Measurements from ENCODE around the gene SLC35G2.
A peak's percentile ranks its signal among the peaks of the same experiment; 100 is the strongest.

The SLC35G2 gene

DNA sequence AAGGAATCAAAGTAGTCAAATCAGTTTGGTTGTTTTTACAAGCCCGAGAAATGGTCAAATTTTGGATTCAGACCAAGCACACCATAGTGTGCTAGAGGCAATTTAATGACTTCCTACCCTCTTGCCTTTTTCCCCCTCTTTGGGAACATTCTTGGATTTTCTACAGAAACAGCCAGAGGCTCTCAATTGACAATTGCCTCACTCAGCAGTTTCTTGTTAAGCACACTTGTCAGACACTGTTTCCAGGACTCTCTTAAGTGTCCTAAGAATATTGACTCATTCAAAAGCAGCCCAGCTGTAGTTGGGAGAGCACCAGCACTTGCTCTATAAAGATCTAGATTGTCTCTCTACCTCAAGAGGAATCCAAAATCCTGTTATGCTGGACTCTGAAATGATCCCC lies 1.5 kb upstream of the SLC35G2 start:
- H2AFZ ChIP-seq (ENCODE audit: insufficient read depth, low read length, poor library complexity): no peak overlapping the region
- no peak overlapping the region for H3K18ac ChIP-seq (ENCODE audit: low read length)
- H3K9ac ChIP-seq (ENCODE audit: low read length): no peak overlapping the region
- H4K91ac ChIP-seq (ENCODE audit: low read depth, low read length): no peak overlapping the region
- H3K4me2 ChIP-seq (ENCODE audit: low read length): no peak overlapping the region
- peaks cover 10 to 14% of the 10 kb centered on the region in 2 experiments for H3K4me1 ChIP-seq (ENCODE audit: control insufficient read depth in 1 of 2, insufficient read depth in 2 of 2, low read length in 2 of 2)
- no peak overlapping the region for H2BK120ac ChIP-seq (ENCODE audit: insufficient read depth, low read length, poor library complexity)
- peaks cover 4% of the 10 kb centered on the region for H3K79me1 ChIP-seq (ENCODE audit: low read length)
- H3K36me3 ChIP-seq (ENCODE audit: control insufficient read depth in 1 of 2, insufficient read depth in 2 of 2, low read length in 2 of 2): no peaks in the 10 kb centered on the region
- H2BK12ac ChIP-seq (ENCODE audit: low read length): no peak overlapping the region
- H4K12ac ChIP-seq (ENCODE audit: low read depth, low read length): no peak overlapping the region
- H3K79me2 ChIP-seq (ENCODE audit: control insufficient read depth, insufficient read depth, low read length, poor library complexity): no peaks in the 10 kb centered on the region
- H2BK5ac ChIP-seq (ENCODE audit: low read depth, low read length, poor library complexity): no peak overlapping the region
- H3K4ac ChIP-seq (ENCODE audit: low read depth, low read length): no peak overlapping the region
- H3K4me3 ChIP-seq (ENCODE audit: low read depth, low read length): no peak overlapping the region
- no peak for DNase-seq
- no CpG with 5 or more reads among the region's 1 CpG for WGBS (ENCODE audit: extremely low coverage, insufficient coverage, insufficient read length)
- peaks cover 3% of the 10 kb centered on the region for H3K27me3 ChIP-seq (ENCODE audit: insufficient read depth, low read length)
- H3K14ac ChIP-seq (ENCODE audit: low read length): no peak overlapping the region
- H4K8ac ChIP-seq (ENCODE audit: low read depth, low read length): no peak overlapping the region
- no peaks in the 10 kb centered on the region for H3K9me3 ChIP-seq (ENCODE audit: insufficient read depth, low read depth, low read length)
- no peak overlapping the region for H3K23ac ChIP-seq (ENCODE audit: low read length)
- H3K27ac ChIP-seq (ENCODE audit: low read depth, low read length): no peak overlapping the region
- H2AK5ac ChIP-seq (ENCODE audit: low read length): no peak overlapping the region

DNA sequence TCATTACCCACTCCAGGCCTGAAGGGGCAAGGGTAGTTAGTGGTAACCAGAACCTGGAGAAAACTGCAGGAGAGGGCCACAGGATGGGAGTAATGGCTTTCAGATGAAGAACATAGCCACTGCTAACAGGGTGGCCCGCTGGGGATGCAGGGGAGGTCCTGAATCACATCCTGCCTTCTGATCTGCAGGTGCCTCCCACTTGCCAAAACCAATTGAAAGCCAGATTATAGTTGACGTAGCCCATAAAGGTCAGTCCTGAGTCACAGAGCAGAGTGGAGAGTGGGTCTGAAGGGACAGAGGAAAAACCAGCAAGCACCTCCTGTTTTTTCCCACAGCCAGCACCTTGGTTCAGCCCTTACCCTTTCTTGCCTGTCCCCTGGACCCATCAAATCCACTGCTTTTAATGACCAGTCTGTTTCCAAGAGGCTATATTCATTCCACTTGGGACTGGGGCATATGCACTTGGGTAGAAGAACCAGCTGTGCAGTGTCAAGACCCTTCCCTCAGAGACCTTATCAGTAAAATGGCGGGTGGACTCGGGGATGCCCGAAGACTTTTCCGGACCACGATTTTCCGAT lies 646 bp upstream of the SLC35G2 start:
- Histone ChIP-seq H2BK12ac (ENCODE audit: low read length) (no peak overlapping the region), H4K91ac (ENCODE audit: low read depth, low read length) (no peak overlapping the region), H3K9ac (ENCODE audit: low read length) (no peak overlapping the region), H3K14ac (ENCODE audit: low read length) (no peak overlapping the region), H2AFZ (ENCODE audit: insufficient read depth, low read length, poor library complexity) (peak overlapping the region; percentile 83), H3K9me3 (ENCODE audit: insufficient read depth, low read depth, low read length) (no peaks in the 10 kb centered on the region), H3K79me1 (ENCODE audit: low read length) (peaks cover 4% of the 10 kb centered on the region), H2AK5ac (ENCODE audit: low read length) (no peak overlapping the region), H3K23ac (ENCODE audit: low read length) (no peak overlapping the region), H2BK120ac (ENCODE audit: insufficient read depth, low read length, poor library complexity) (no peak overlapping the region), H3K4me1 (ENCODE audit: control insufficient read depth in 1 of 2, insufficient read depth in 2 of 2, low read length in 2 of 2) (peaks cover 10 to 14% of the 10 kb centered on the region in 2 experiments), H3K27ac (ENCODE audit: low read depth, low read length) (no peak overlapping the region), H4K12ac (ENCODE audit: low read depth, low read length) (no peak overlapping the region), H3K79me2 (ENCODE audit: control insufficient read depth, insufficient read depth, low read length, poor library complexity) (no peaks in the 10 kb centered on the region), H3K18ac (ENCODE audit: low read length) (no peak overlapping the region), H3K4me2 (ENCODE audit: low read length) (peak overlapping the region; percentile 100), H3K4ac (ENCODE audit: low read depth, low read length) (no peak overlapping the region), H3K4me3 (ENCODE audit: low read depth, low read length) (no peak overlapping the region), H3K27me3 (ENCODE audit: insufficient read depth, low read length) (peaks cover 3% of the 10 kb centered on the region), H3K36me3 (ENCODE audit: control insufficient read depth in 1 of 2, insufficient read depth in 2 of 2, low read length in 2 of 2) (no peaks in the 10 kb centered on the region), H2BK5ac (ENCODE audit: low read depth, low read length, poor library complexity) (no peak overlapping the region), H4K8ac (ENCODE audit: low read depth, low read length) (no peak overlapping the region)
- no peak for DNase-seq
- no CpG with 5 or more reads among the region's 8 CpGs for WGBS (ENCODE audit: extremely low coverage, insufficient coverage, insufficient read length)

DNA sequence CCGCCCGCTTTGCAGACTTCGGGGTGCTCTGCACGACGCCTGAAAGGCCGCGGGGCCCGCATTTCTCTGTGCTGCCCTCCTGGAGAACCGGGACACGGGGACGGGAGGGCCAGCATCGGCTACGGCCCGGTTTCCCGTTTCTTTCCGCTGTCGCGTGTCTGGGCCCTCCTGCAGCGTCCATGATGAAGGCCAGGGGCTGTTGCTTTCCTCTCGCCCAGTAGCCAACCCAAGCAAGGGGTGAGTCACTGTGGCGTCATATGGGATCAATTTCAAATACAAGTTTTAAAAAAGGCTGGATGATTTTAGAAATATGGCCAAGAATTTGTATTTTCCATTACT lies 435 bp downstream of the SLC35G2 start:
- Histone ChIP-seq H2AFZ (ENCODE audit: insufficient read depth, low read length, poor library complexity) (peak overlapping the region; percentile 83), H2BK120ac (ENCODE audit: insufficient read depth, low read length, poor library complexity) (peak overlapping the region; percentile 20), H3K14ac (ENCODE audit: low read length) (peak overlapping the region; percentile 63), H3K4me1 (ENCODE audit: control insufficient read depth in 1 of 2, insufficient read depth in 2 of 2, low read length in 2 of 2) (peaks cover 10 to 14% of the 10 kb centered on the region in 2 experiments), H3K9ac (ENCODE audit: low read length) (peak overlapping the region; percentile 64), H2BK12ac (ENCODE audit: low read length) (no peak overlapping the region), H3K18ac (ENCODE audit: low read length) (peak overlapping the region; percentile 58), H3K27ac (ENCODE audit: low read depth, low read length) (no peak overlapping the region), H3K79me1 (ENCODE audit: low read length) (peaks cover 4% of the 10 kb centered on the region), H3K36me3 (ENCODE audit: control insufficient read depth in 1 of 2, insufficient read depth in 2 of 2, low read length in 2 of 2) (no peaks in the 10 kb centered on the region), H3K4me3 (ENCODE audit: low read depth, low read length) (peak overlapping the region; percentile 77), H2AK5ac (ENCODE audit: low read length) (no peak overlapping the region), H2BK5ac (ENCODE audit: low read depth, low read length, poor library complexity) (no peak overlapping the region), H4K8ac (ENCODE audit: low read depth, low read length) (peak overlapping the region; percentile 74), H3K27me3 (ENCODE audit: insufficient read depth, low read length) (peaks cover 3% of the 10 kb centered on the region), H4K12ac (ENCODE audit: low read depth, low read length) (no peak overlapping the region), H4K91ac (ENCODE audit: low read depth, low read length) (peak overlapping the region; percentile 40), H3K4ac (ENCODE audit: low read depth, low read length) (no peak overlapping the region), H3K4me2 (ENCODE audit: low read length) (peak overlapping the region; percentile 100), H3K9me3 (ENCODE audit: insufficient read depth, low read depth, low read length) (no peaks in the 10 kb centered on the region), H3K79me2 (ENCODE audit: control insufficient read depth, insufficient read depth, low read length, poor library complexity) (no peaks in the 10 kb centered on the region), H3K23ac (ENCODE audit: low read length) (no peak overlapping the region)
- no CpG with 5 or more reads among the region's 21 CpGs for WGBS (ENCODE audit: extremely low coverage, insufficient coverage, insufficient read length)
- no peak for DNase-seq

DNA sequence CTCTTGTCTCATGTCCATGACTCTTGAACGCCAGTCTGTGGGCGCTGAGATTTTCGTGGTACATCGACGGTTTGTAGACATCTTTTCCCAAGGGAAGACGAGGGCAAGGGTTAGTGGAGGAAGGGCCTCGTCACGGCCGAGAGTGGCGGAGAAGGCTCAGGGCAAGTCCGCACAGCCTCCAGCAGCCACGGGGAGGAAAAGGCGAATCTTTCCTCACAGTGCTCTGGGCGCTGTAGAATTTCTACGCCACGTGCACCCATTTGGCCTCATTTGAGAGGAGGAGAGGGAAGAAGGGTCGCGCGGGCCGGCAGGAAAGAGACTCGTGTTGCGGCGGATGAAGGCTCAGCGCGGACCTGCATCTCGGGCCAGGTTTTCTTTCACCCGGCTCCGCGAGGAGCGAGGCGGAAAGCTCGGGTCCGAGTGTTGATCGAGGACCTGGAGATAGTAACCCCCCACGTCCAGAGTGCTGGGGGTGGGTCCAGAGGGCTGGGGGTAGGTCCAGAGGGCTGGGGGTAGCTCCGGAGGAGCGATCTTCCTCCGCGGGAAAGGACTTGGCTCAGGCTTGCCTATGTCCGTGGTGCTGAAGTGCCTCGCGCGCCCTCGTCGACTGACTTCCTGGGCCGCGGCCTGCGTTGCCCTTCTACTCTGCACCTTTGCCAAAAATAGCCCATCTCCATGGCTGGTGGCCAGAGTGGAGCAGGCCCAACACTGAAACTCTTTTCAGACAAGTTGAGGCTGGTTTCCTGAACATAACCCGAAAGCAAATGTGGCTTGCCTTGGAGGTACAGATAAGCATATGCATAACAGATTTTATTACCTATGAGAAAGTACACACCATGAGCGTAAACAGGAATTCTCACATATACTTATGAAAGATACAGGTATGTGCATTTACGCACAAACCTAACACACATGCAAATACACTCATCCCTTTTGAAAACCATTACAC lies 1.1 kb downstream of the SLC35G2 start:
- Histone ChIP-seq H3K27ac (ENCODE audit: low read depth, low read length) (no peak overlapping the region), H4K91ac (ENCODE audit: low read depth, low read length) (no peak overlapping the region), H2AK5ac (ENCODE audit: low read length) (no peak overlapping the region), H3K4me1 (ENCODE audit: control insufficient read depth in 1 of 2, insufficient read depth in 2 of 2, low read length in 2 of 2) (peaks cover 10 to 14% of the 10 kb centered on the region in 2 experiments), H2BK12ac (ENCODE audit: low read length) (no peak overlapping the region), H3K14ac (ENCODE audit: low read length) (no peak overlapping the region), H3K27me3 (ENCODE audit: insufficient read depth, low read length) (peaks cover 3% of the 10 kb centered on the region), H3K79me2 (ENCODE audit: control insufficient read depth, insufficient read depth, low read length, poor library complexity) (no peaks in the 10 kb centered on the region), H4K12ac (ENCODE audit: low read depth, low read length) (no peak overlapping the region), H3K9ac (ENCODE audit: low read length) (no peak overlapping the region), H3K4me2 (ENCODE audit: low read length) (peak overlapping the region; percentile 100), H3K4me3 (ENCODE audit: low read depth, low read length) (peak overlapping the region; percentile 68), H3K36me3 (ENCODE audit: control insufficient read depth in 1 of 2, insufficient read depth in 2 of 2, low read length in 2 of 2) (no peaks in the 10 kb centered on the region), H3K23ac (ENCODE audit: low read length) (no peak overlapping the region), H3K9me3 (ENCODE audit: insufficient read depth, low read depth, low read length) (no peaks in the 10 kb centered on the region), H2BK120ac (ENCODE audit: insufficient read depth, low read length, poor library complexity) (no peak overlapping the region), H4K8ac (ENCODE audit: low read depth, low read length) (no peak overlapping the region), H3K18ac (ENCODE audit: low read length) (no peak overlapping the region), H2BK5ac (ENCODE audit: low read depth, low read length, poor library complexity) (no peak overlapping the region), H3K4ac (ENCODE audit: low read depth, low read length) (no peak overlapping the region), H2AFZ (ENCODE audit: insufficient read depth, low read length, poor library complexity) (peak overlapping the region; percentile 41), H3K79me1 (ENCODE audit: low read length) (peaks cover 4% of the 10 kb centered on the region)
- WGBS (ENCODE audit: extremely low coverage, insufficient coverage, insufficient read length): no CpG with 5 or more reads among the region's 51 CpGs
- peak; percentile 54 to 55 for DNase-seq

All from trophoblast cell (in vitro differentiated cells and primary cell).